GM18511 (cell line): ENCODE measurements around the gene GAGE1.
"Not testable (repeated sequence)": the region's sequence is repeated elsewhere in the genome, so short reads cannot be mapped to it uniquely, and the experiment has no call there.

ENCODE experiments used
- ATAC-seq: cut with Tn5 transposase; IDR thresholded peaks from one replicate; pipeline ENCODE4 v1.9.1; 2021; ENCODE audit warnings: mild to moderate bottlenecking, moderate library complexity; ENCODE audit not compliant: unreplicated experiment

GAGE1 gene

DNA sequence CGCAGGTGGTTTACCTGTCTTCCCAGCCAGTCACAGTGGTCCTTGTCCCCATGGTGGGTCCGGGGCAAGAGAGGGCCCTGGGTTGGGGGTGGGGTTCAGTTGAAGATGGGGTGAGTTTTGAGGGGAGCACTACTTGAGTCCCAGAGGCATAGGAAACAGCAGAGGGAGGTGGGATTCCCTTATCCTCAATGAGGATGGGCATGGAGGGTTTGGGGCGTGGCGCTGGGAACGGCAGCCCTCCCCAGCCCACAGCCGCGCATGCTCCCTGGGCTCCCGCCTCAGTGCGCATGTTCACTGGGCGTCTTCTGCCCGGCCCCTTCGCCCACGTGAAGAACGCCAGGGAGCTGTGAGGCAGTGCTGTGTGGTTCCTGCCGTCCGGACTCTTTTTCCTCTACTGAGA, at the start of gene GAGE1:
Gene GAGE1 (plus strand): TSS at position 301 of the 400 bp plus-strand sequence. CDS start 1,155 bp downstream, outside the sequence.
- ATAC-seq: not testable (repeated sequence)

DNA sequence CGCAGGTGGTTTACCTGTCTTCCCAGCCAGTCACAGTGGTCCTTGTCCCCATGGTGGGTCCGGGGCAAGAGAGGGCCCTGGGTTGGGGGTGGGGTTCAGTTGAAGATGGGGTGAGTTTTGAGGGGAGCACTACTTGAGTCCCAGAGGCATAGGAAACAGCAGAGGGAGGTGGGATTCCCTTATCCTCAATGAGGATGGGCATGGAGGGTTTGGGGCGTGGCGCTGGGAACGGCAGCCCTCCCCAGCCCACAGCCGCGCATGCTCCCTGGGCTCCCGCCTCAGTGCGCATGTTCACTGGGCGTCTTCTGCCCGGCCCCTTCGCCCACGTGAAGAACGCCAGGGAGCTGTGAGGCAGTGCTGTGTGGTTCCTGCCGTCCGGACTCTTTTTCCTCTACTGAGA, 47.8 kb upstream of the GAGE1 start, which contains the start of gene GAGE12E:
Gene GAGE12E (plus strand): TSS at position 301 of the 400 bp plus-strand sequence. CDS start 1,155 bp downstream, outside the sequence.
- ATAC-seq: not testable (repeated sequence)

DNA sequence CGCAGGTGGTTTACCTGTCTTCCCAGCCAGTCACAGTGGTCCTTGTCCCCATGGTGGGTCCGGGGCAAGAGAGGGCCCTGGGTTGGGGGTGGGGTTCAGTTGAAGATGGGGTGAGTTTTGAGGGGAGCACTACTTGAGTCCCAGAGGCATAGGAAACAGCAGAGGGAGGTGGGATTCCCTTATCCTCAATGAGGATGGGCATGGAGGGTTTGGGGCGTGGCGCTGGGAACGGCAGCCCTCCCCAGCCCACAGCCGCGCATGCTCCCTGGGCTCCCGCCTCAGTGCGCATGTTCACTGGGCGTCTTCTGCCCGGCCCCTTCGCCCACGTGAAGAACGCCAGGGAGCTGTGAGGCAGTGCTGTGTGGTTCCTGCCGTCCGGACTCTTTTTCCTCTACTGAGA, 38.3 kb upstream of the GAGE1 start, which contains the start of gene GAGE12F:
Gene GAGE12F (plus strand): TSS at position 301 of the 400 bp plus-strand sequence. CDS start 1,155 bp downstream, outside the sequence.
- not testable (repeated sequence) for ATAC-seq

DNA sequence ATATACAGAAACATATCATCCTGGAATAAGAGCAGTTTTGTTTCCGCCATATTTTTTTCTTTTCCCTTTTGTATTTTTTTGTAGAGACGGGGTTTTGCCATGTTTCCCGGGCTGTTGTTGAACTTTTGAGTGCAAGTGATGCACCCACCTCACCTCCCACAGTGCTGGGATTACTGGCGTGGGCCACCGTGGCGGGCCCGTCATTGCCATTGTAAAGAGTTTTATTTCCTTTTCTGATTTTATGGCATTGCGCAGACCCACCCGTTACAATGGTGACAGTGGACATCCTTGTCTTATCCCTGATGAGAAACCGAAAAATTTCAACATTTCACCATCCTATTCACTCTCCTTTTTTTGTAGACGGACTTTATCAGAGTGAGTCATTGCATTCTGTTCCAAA, 30.1 kb upstream of the GAGE1 start:
- not testable (repeated sequence) for ATAC-seq

DNA sequence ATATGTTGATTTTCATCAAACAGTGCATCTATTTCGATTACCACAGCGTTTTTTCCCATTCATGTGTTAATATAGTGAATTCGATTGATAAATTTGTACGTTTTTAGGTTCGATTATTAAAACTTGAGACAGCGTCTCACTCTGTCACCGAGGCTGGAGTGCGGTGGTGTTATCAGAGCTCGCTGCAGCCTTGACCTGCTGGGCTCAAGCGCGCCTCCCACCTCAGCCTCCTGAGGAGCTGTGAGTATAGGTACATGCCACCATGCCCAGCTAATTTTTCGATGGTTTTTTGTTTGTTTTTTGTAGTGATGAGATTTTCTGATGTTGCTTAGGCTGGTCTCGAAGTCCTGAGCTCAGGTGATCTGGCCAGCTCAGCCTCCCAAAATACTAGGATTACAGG, 29.7 kb upstream of the GAGE1 start:
- not testable (repeated sequence) for ATAC-seq

DNA sequence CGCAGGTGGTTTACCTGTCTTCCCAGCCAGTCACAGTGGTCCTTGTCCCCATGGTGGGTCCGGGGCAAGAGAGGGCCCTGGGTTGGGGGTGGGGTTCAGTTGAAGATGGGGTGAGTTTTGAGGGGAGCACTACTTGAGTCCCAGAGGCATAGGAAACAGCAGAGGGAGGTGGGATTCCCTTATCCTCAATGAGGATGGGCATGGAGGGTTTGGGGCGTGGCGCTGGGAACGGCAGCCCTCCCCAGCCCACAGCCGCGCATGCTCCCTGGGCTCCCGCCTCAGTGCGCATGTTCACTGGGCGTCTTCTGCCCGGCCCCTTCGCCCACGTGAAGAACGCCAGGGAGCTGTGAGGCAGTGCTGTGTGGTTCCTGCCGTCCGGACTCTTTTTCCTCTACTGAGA, 28.7 kb upstream of the GAGE1 start, which contains the start of gene GAGE12G:
Gene GAGE12G (plus strand): TSS at position 301 of the 400 bp plus-strand sequence. CDS start 1,155 bp downstream, outside the sequence.
- not testable (repeated sequence) for ATAC-seq

DNA sequence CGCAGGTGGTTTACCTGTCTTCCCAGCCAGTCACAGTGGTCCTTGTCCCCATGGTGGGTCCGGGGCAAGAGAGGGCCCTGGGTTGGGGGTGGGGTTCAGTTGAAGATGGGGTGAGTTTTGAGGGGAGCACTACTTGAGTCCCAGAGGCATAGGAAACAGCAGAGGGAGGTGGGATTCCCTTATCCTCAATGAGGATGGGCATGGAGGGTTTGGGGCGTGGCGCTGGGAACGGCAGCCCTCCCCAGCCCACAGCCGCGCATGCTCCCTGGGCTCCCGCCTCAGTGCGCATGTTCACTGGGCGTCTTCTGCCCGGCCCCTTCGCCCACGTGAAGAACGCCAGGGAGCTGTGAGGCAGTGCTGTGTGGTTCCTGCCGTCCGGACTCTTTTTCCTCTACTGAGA, 19.2 kb upstream of the GAGE1 start, which contains the start of gene GAGE12H:
Gene GAGE12H (plus strand): TSS at position 301 of the 400 bp plus-strand sequence. CDS start 1,155 bp downstream, outside the sequence.
- ATAC-seq: not testable (repeated sequence)

GRCh38 chrX:49589196-49589595, 9.6 kb upstream of the GAGE1 start, which contains the start of gene GAGE2A:
Gene GAGE2A, plus strand, starts transcription at chrX:49589496. Its CDS starts 1,155 bp downstream, at chrX:49590651.
- ATAC-seq: not testable (repeated sequence)

DNA sequence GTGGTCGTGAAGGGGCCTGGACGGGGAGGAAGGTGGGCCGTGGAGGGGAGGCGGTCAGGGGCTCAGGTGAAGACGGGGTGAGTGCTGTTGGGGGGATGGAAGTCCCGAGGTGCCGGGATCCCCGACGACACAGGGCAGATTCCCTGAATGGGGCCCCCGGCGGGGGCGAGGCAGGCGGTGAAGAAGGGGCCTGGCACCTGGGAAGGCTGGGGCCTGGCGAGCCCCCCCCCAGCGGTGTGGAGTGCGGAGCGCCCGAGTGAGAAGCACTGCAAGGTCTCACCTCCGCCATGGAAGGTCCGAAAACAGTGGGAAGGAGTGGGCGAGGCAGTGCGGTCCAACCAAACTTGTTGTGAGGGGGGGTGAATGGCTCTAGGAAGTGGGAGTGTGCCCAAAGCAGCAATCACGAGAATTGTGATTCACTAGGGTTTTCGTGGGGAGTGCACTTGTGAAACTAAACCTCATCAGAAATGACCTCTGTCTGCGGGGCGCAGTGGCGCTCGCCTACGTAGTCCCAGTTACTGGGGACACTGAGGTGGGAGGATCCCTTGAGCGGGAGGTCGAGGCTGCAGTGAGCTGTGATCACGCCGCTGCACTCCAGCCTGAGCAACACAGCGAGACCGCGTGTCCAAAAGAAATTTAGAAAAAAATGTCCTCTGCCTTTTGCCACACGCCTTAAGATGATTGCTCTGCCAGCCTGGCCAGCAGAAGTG, 8.9 kb upstream of the GAGE1 start:
- ATAC-seq: not testable (repeated sequence)

- ATAC-seq: not testable (repeated sequence)
Measured at GRCh38 chrX:49590488-49590887, 8.3 kb upstream of the GAGE1 start.

DNA sequence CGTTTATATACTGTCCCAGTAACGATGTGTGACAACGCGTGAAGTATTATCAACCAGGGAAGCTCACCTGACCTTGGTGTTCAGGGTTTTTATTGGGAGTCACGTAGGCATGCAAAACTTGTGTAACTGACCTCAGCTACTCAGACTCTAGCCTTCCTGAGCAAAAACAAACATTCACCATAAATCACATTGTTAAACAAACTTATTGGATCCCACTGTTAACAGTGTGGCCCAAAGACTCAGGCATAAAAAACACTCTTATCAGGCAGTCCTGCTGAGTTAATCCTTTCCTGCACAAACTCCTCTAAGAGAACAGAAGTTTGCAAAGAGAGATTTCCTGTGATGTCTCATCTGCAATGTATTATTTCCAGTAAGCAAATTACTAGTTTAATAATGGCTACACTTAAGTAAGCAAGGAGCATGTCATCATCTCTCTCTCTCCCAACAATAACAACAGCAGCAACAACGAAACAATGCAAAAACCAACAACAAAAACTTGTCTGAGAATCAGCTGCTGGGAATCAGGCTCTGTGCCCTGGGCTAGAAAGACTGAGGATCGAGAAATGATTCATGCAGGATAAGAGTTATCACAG, 12.0 kb downstream of the GAGE1 start:
- ATAC-seq: no peak

GRCh38 chrX:49618574-49618973, 19.8 kb downstream of the GAGE1 start:
- no peak for ATAC-seq

DNA sequence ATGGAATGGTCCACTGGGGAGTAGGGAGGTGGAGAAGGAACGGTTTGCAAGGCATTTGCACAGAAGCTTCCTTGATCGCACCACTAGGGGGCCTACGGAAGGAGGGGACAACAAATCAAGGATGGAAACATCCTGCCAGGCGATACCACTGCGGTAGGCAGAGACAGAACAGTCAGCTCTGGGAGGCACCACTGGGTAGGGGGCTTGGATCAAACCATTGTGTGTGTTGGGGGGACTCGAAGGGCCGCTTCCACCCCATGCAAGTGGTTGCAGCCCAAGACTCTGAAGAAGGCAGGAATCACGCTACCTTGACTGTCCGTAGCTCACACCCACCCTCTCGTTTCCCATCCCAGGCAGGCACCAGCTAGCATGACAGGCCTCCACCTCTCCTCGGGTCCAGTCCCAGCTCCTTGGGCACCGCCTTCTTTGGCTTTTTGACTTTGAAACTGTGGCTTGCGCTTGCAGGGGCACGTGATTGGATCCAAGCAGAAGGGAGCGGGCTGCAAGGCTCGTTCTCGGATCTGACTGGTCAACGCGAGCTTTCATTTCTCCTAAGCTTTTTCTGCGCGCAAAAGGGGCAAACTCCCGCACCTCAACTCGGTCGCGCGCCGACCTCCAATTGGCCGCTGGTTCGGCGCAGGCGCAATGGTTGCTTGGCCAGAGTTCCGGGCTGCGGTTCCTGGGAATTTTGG, 28.4 kb downstream of the GAGE1 start:
- ATAC-seq: no peak

DNA sequence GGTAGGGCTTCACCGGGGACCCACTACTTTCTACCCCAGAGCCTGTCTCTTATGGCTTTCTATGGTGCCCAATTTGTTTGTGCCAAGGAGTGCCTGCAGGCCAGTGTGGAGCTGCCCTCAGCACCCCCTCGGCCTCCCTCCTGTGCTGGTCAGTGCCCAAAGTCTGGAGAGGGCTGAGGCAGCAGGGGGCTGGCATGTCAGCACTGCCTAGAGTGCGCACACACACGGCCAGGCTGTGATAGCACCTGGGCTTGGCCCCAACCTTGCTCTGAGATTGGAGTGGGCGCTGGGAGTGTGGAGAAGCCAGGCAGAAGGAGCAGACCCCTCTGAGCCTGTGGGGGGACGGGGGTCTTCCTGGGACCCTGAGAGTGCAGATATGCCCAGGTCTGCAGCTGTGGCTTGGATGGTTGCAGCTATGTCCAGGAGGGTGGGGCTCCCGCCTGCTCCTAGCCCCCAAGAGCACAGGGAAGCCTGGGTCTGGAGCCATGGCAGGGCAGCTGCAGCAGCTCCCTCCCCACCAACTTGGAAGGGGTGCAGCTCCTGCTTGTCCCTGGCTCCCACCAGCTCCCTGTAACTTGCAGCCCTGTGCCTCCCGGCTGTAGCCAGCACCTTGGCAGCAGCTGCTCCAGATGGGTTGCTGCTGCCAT, 46.3 kb downstream of the GAGE1 start:
- ATAC-seq: no peak

DNA sequence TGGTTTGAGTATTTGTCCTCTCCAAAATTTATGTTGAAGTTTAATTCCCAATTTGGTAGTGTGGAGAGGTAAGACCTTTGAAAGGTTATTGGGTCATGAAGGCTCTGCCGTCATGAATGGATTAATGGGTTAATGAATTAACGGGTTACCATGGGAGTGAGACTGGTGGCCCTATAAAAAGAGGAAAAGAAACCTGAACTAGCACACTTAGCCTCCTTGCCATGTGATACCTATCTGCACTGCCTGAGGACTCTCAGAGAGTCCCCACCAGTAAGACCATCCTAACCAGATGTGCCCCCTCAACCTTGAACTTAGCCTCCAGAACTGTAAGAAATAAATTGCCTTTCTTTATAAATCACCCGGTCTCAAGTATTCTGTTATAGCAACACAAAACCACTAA, 57.7 kb downstream of the GAGE1 start:
- ATAC-seq: peak; percentile 91
